Measurements from ENCODE around the gene FUT3. TPM values are rescaled to one million over a fixed set of nuclear protein-coding genes. Genes with fewer than 3 reads are reported as not detected.
"Not testable (repeated sequence)": the region's sequence is repeated elsewhere in the genome, so short reads cannot be mapped to it uniquely, and the experiment has no call there.

Gene FUT3
- total RNA-seq, 2 experiments from 2014 or later: not detected

GRCh38 chr19:5874496-5874895 lies 23.2 kb upstream of the FUT3 start:
- H3K36me3 Mint-ChIP-seq; H3K27me3 Mint-ChIP-seq; ATAC-seq; H3K4me1 Mint-ChIP-seq; DNase-seq; H3K4me3 Mint-ChIP-seq; H3K27ac Mint-ChIP-seq; H3K9me3 Mint-ChIP-seq (ENCODE audit: low read depth); CTCF ChIA-PET: not testable (repeated sequence)

- CTCF ChIA-PET: no interaction called here
- no peak overlapping the region for H3K27ac Mint-ChIP-seq
- ATAC-seq (no peak), DNase-seq (no peak)
- no peaks in the 10 kb centered on the region for H3K36me3 Mint-ChIP-seq
- no peak overlapping the region for H3K4me3 Mint-ChIP-seq
- H3K4me1 Mint-ChIP-seq: no peaks in the 10 kb centered on the region
- no peaks in the 10 kb centered on the region for H3K9me3 Mint-ChIP-seq (ENCODE audit: low read depth)
- H3K27me3 Mint-ChIP-seq: no peaks in the 10 kb centered on the region
Measured at GRCh38 chr19:5873617-5874199, 22.5 kb upstream of the FUT3 start.

- no peak for ATAC-seq
- no peaks in the 10 kb centered on the region for H3K36me3 Mint-ChIP-seq
- no peaks in the 10 kb centered on the region for H3K9me3 Mint-ChIP-seq (ENCODE audit: low read depth)
- H3K27me3 Mint-ChIP-seq: no peaks in the 10 kb centered on the region
- no peaks in the 10 kb centered on the region for H3K4me1 Mint-ChIP-seq
- H3K4me3 Mint-ChIP-seq: no peak overlapping the region
- CTCF ChIA-PET: no interaction called here
- no peak for DNase-seq
- H3K27ac Mint-ChIP-seq: no peak overlapping the region
Measured at GRCh38 chr19:5870986-5871394, 19.7 kb upstream of the FUT3 start.

GRCh38 chr19:5867201-5868136 lies 16.2 kb upstream of the FUT3 start:
- DNase-seq (no peak), ATAC-seq (no peak)
- H3K27ac Mint-ChIP-seq: no peak overlapping the region
- H3K27me3 Mint-ChIP-seq: no peaks in the 10 kb centered on the region
- H3K4me3 Mint-ChIP-seq: no peak overlapping the region
- H3K36me3 Mint-ChIP-seq: no peaks in the 10 kb centered on the region
- H3K9me3 Mint-ChIP-seq (ENCODE audit: low read depth): no peaks in the 10 kb centered on the region
- no peaks in the 10 kb centered on the region for H3K4me1 Mint-ChIP-seq
- CTCF ChIA-PET: no interaction called here

GRCh38 chr19:5865772-5866171 lies 14.5 kb upstream of the FUT3 start:
- no peak overlapping the region for H3K4me3 Mint-ChIP-seq
- H3K36me3 Mint-ChIP-seq: no peaks in the 10 kb centered on the region
- DNase-seq: no peak
- CTCF ChIA-PET: no interaction called here
- H3K27ac Mint-ChIP-seq: no peak overlapping the region
- no peaks in the 10 kb centered on the region for H3K4me1 Mint-ChIP-seq
- no peaks in the 10 kb centered on the region for H3K9me3 Mint-ChIP-seq (ENCODE audit: low read depth)
- H3K27me3 Mint-ChIP-seq: no peaks in the 10 kb centered on the region
- no peak for ATAC-seq

- Mint-ChIP-seq H3K4me3 (no peak overlapping the region), H3K36me3 (no peaks in the 10 kb centered on the region), H3K4me1 (no peaks in the 10 kb centered on the region), H3K27me3 (no peaks in the 10 kb centered on the region), H3K27ac (no peak overlapping the region), H3K9me3 (ENCODE audit: low read depth) (no peaks in the 10 kb centered on the region)
- CTCF ChIA-PET: no interaction called here
- ATAC-seq: no peak
- no peak for DNase-seq
Measured at GRCh38 chr19:5864725-5865486, 13.7 kb upstream of the FUT3 start.

- H3K36me3 Mint-ChIP-seq: no peaks in the 10 kb centered on the region
- H3K4me3 Mint-ChIP-seq: no peak overlapping the region
- no peaks in the 10 kb centered on the region for H3K27me3 Mint-ChIP-seq
- H3K27ac Mint-ChIP-seq: no peak overlapping the region
- no peaks in the 10 kb centered on the region for H3K4me1 Mint-ChIP-seq
- ATAC-seq (no peak), DNase-seq (no peak)
- CTCF ChIA-PET: no interaction called here
- H3K9me3 Mint-ChIP-seq (ENCODE audit: low read depth): no peaks in the 10 kb centered on the region
Measured at GRCh38 chr19:5864013-5864720, 12.9 kb upstream of the FUT3 start.

GRCh38 chr19:5863030-5863665 lies 11.9 kb upstream of the FUT3 start:
- H3K36me3 Mint-ChIP-seq: no peaks in the 10 kb centered on the region
- DNase-seq (no peak), ATAC-seq (no peak)
- H3K4me3 Mint-ChIP-seq: no peak overlapping the region
- no peaks in the 10 kb centered on the region for H3K9me3 Mint-ChIP-seq (ENCODE audit: low read depth)
- CTCF ChIA-PET: no interaction called here
- no peaks in the 10 kb centered on the region for H3K27me3 Mint-ChIP-seq
- no peaks in the 10 kb centered on the region for H3K4me1 Mint-ChIP-seq
- no peak overlapping the region for H3K27ac Mint-ChIP-seq

GRCh38 chr19:5857203-5858081 lies 6.2 kb upstream of the FUT3 start:
- no peaks in the 10 kb centered on the region for H3K9me3 Mint-ChIP-seq (ENCODE audit: low read depth)

GRCh38 chr19:5855151-5855550 lies 3.9 kb upstream of the FUT3 start:
- H3K36me3 Mint-ChIP-seq; H3K9me3 Mint-ChIP-seq (ENCODE audit: low read depth); H3K4me3 Mint-ChIP-seq; H3K27me3 Mint-ChIP-seq; ATAC-seq; H3K27ac Mint-ChIP-seq; CTCF ChIA-PET; DNase-seq; H3K4me1 Mint-ChIP-seq: not testable (repeated sequence)

More at GRCh38 chr19:5857203-5858081, 6.2 kb upstream of the FUT3 start:
- H3K4me3 Mint-ChIP-seq: no peak overlapping the region
- CTCF ChIA-PET: no interaction called here
- ATAC-seq: no peak
- DNase-seq: no peak
- no peaks in the 10 kb centered on the region for H3K4me1 Mint-ChIP-seq
- no peak overlapping the region for H3K27ac Mint-ChIP-seq
- H3K27me3 Mint-ChIP-seq: no peaks in the 10 kb centered on the region
- H3K36me3 Mint-ChIP-seq: no peaks in the 10 kb centered on the region

- H3K9me3 Mint-ChIP-seq (ENCODE audit: low read depth); ATAC-seq; H3K4me1 Mint-ChIP-seq; CTCF ChIA-PET; DNase-seq; H3K27ac Mint-ChIP-seq; H3K4me3 Mint-ChIP-seq; H3K36me3 Mint-ChIP-seq; H3K27me3 Mint-ChIP-seq: not testable (repeated sequence)
Measured at GRCh38 chr19:5854121-5854520, 2.9 kb upstream of the FUT3 start.

- no peak overlapping the region for H3K27ac Mint-ChIP-seq
- H3K4me3 Mint-ChIP-seq: no peak overlapping the region
- CTCF ChIA-PET: no interaction called here
Measured at GRCh38 chr19:5850743-5851293, 431 bp downstream of the FUT3 start.

More at GRCh38 chr19:5850743-5851293, 431 bp downstream of the FUT3 start:
- DNase-seq: no peak
- no peaks in the 10 kb centered on the region for H3K9me3 Mint-ChIP-seq (ENCODE audit: low read depth)
- no peaks in the 10 kb centered on the region for H3K36me3 Mint-ChIP-seq
- H3K4me1 Mint-ChIP-seq: no peaks in the 10 kb centered on the region
- no peaks in the 10 kb centered on the region for H3K27me3 Mint-ChIP-seq
- ATAC-seq: no peak

All from activated CD8-positive, alpha-beta memory T cell treated with anti-CD3 and anti-CD28 coated beads, Interleukin-2, amount 10 ng/mL, durations not matched to agents 7 days and 5 days (primary cell).